Skeletal muscle satellite cell (primary cell): Measurements from ENCODE around the gene RMI2.

Experiments
- H3K27me3 ChIP-seq: 2 replicates; pipeline ENCODE4 v1.7.0; 2013; ENCODE audit warnings: low read length; ENCODE audit not compliant: control insufficient read depth, insufficient read depth
- H3K36me3 ChIP-seq: 2 replicates; pipeline ENCODE4 v1.7.0; 2013; ENCODE audit warnings: mild to moderate bottlenecking, control low read depth, low read length; ENCODE audit not compliant: insufficient read depth
- H3K4me1 ChIP-seq: 2 replicates; pipeline ENCODE4 v1.7.0; 2013; ENCODE audit warnings: low read length; ENCODE audit not compliant: control insufficient read depth, insufficient read depth
- H3K4me2 ChIP-seq: 2 replicates; pipeline ENCODE4 v1.7.0; 2013; ENCODE audit warnings: mild to moderate bottlenecking, low read length
- H3K4me3 ChIP-seq: 2 replicates; pipeline ENCODE4 v1.7.0; 2013; ENCODE audit warnings: low read length
- H3K9ac ChIP-seq: 2 replicates; pipeline ENCODE4 v1.7.0; 2013; ENCODE audit warnings: mild to moderate bottlenecking, low read depth, low read length, moderate library complexity
- H3K9me3 ChIP-seq: replicated peaks from 2 replicates; pipeline ENCODE4 v1.7.0; 2013; ENCODE audit warnings: mild to moderate bottlenecking, control low read depth, low read length

RMI2 gene

DNA sequence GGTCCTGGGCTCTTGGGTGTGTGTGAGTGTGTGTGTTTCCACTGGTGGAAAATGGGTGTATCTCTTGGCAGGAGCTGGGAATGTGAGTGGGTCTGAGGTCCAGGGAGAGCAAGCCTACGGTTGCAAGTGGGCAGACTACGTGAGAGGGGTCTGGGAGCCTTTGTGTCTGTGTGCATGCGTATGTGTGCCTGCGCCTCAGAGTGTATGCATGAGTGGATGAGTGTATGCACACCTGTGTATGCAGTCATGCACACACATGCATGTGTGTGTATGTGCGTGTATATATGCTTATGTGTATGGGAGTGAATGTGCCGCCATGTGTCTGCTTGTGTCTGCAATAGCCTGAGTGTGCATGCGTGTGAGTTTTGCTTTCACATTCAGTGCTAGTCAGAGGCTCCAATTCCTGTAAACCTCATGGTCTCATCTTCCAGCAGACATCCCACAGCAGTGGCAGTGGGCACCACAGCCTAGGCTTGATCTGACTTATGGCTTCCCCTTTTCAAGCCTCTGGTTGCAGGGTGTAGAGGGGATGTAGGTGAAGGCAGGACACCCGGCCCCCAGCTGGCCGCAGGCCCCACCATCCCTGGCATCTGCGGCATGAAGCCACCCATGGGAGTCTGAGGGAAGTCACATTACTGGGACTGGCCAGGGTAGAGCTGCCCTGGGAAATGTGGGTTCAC lies 19.7 kb upstream of the RMI2 start:
- Histone ChIP-seq H3K9me3 (no peaks in the 10 kb centered on the region), H3K36me3 (no peaks in the 10 kb centered on the region), H3K27me3 (no peaks in the 10 kb centered on the region), H3K4me3 (no peak overlapping the region), H3K4me1 (peaks cover 17% of the 10 kb centered on the region), H3K4me2 (no peak overlapping the region), H3K9ac (no peak overlapping the region)

- Histone ChIP-seq H3K36me3 (no peaks in the 10 kb centered on the region), H3K27me3 (no peaks in the 10 kb centered on the region), H3K4me3 (no peak overlapping the region), H3K9me3 (no peaks in the 10 kb centered on the region), H3K4me2 (no peak overlapping the region), H3K4me1 (peaks cover 17% of the 10 kb centered on the region), H3K9ac (no peak overlapping the region)
These were observed 19.0 kb upstream of the RMI2 start for GRCh38 chr16:11326084-11326736.

- Histone ChIP-seq H3K9me3 (no peaks in the 10 kb centered on the region), H3K4me3 (no peak overlapping the region), H3K4me2 (no peak overlapping the region), H3K27me3 (peaks cover 1% of the 10 kb centered on the region), H3K9ac (no peak overlapping the region), H3K36me3 (no peaks in the 10 kb centered on the region), H3K4me1 (peaks cover 17% of the 10 kb centered on the region)
These were observed 18.5 kb upstream of the RMI2 start for GRCh38 chr16:11326737-11327276.

DNA sequence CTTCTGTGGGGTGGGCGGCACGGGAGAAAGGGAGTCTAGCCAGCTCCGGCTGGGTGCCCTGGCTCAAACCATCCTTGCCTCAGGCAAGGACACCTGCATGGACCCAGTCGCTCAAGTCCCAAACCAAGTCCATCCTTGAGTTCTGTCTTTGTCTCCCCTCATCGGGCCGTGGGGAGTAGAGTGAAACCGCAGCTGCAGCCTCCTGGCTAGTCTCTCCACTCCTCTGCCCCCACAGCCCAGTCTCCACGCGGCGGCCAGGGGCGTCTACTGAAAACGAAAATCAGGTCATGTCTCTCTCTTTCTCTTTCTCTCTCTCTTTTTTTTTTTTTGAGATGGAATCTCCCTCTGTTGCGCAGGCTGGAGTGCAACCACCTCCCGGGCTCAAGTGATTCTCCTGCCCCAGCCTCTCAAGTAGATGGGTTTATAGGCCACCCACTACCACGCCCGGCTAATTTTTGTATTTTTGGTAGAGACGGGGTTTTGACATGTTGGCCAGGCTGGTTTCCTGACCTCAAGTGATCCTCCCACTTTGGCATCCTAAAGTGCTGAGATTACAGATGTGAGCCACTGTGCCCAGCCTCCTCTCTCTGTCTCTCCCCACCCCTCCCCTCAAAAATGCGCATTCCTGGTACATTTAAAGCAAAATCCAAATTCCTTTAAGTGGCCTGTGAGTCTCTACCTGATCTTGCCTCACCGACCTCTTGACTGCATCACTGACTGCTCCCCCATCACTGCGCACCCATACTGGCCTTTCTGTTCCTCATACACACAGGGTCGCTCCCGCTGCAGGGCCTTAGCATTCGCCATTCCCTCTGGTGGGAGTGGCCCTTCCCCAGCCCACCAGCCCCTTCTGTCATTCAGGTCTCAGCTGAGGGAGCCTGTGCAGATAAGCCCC lies 17.7 kb upstream of the RMI2 start:
- Histone ChIP-seq H3K9me3 (no peaks in the 10 kb centered on the region), H3K9ac (no peak overlapping the region), H3K4me2 (no peak overlapping the region), H3K4me1 (peaks cover 17% of the 10 kb centered on the region), H3K4me3 (no peak overlapping the region), H3K27me3 (peaks cover 4% of the 10 kb centered on the region), H3K36me3 (no peaks in the 10 kb centered on the region)

GRCh38 chr16:11328172-11329070 lies 16.8 kb upstream of the RMI2 start:
- H3K9ac ChIP-seq: peak overlapping the region; percentile 27
- peak overlapping the region; percentile 83 for H3K4me2 ChIP-seq
- peaks cover 12% of the 10 kb centered on the region for H3K27me3 ChIP-seq

DNA sequence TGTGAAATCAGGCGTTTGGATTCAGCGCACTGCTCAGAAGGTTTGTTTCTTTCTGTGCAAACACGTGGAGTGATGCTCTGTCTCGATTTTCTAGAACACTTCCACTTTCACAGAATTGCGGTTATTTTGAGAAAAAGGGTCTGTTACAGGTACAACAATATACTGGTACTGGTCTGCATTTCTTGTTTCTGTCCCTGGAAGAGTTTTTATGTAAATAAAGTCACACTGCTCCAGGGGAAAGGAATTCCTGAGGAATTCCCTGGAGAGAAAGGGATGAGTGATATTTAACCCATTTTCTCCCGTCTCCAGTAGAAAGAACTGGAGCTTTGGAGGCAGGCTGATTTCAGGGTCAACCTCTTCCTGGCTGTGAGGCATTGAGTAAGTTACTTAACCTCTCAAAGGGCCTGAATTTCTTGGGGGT lies 16.2 kb upstream of the RMI2 start:
- H3K4me3 ChIP-seq: peak overlapping the region; percentile 55
- H3K4me2 ChIP-seq: peak overlapping the region; percentile 83
- peaks cover 12% of the 10 kb centered on the region for H3K27me3 ChIP-seq
- H3K4me1 ChIP-seq: peaks cover 17% of the 10 kb centered on the region
- H3K9ac ChIP-seq: peak overlapping the region; percentile 27
- H3K9me3 ChIP-seq: no peaks in the 10 kb centered on the region
- no peaks in the 10 kb centered on the region for H3K36me3 ChIP-seq

More at GRCh38 chr16:11328172-11329070, 16.8 kb upstream of the RMI2 start:
- Histone ChIP-seq H3K4me3 (peak overlapping the region; percentile 55), H3K36me3 (no peaks in the 10 kb centered on the region), H3K4me1 (peaks cover 17% of the 10 kb centered on the region), H3K9me3 (no peaks in the 10 kb centered on the region)

DNA sequence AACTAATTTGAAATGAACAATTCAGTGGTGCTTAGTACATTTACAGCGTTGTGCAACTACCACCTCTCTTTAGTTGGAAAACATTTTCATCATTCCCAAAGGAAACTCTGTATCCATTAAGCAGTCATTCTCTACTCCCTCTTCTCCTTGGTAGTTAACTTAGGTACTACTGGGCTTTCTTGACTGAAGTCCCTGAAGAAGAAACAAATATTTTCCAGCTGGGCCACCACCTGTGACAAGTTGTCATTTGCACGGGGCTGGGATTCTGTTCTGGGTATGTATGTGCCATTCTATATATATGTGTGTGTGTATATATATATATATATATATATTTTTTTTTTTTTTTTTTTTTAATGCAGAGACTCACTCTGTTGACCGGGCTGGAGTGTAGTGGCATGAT lies 15.4 kb upstream of the RMI2 start:
- no peak overlapping the region for H3K4me3 ChIP-seq
- H3K27me3 ChIP-seq: peaks cover 12% of the 10 kb centered on the region
- no peaks in the 10 kb centered on the region for H3K9me3 ChIP-seq
- no peaks in the 10 kb centered on the region for H3K36me3 ChIP-seq
- H3K4me2 ChIP-seq: no peak overlapping the region
- H3K9ac ChIP-seq: no peak overlapping the region
- peaks cover 17% of the 10 kb centered on the region for H3K4me1 ChIP-seq

DNA sequence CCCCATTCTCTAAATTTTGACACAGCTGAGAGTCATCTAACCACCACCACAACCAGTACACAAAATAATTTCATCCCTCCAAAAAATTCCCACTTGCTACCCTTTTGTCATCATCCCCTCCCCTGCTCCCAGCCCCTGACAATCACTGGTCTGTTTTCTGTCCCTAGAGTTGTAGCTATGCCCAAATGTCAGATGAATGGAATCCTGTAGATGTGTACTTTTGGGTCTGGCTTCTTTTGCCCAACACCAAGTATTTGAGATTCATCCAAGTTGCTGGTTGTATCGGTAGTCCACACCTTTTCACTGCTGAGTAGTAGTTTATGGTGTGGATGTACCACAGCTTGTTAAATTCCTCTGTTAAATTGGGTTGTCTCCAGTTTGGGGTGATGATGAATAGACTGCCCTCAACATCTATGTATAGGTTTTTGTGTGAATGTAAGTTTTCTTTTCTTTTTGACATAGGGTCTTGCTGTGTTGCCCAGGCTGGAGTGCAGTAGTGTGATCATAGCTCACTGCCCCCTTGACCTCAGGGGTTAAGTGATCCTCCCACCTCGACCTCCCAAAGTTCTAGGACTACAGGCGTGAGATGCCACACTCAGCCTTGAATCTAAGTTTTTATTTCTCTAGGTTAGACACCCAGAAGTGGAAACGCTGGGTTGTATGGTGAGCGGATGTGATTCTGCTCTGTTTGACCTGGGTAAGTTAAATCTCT lies 14.6 kb upstream of the RMI2 start:
- Histone ChIP-seq H3K4me3 (no peak overlapping the region), H3K36me3 (no peaks in the 10 kb centered on the region), H3K27me3 (peaks cover 12% of the 10 kb centered on the region), H3K9ac (no peak overlapping the region), H3K4me1 (peaks cover 17% of the 10 kb centered on the region), H3K4me2 (no peak overlapping the region), H3K9me3 (no peaks in the 10 kb centered on the region)

DNA sequence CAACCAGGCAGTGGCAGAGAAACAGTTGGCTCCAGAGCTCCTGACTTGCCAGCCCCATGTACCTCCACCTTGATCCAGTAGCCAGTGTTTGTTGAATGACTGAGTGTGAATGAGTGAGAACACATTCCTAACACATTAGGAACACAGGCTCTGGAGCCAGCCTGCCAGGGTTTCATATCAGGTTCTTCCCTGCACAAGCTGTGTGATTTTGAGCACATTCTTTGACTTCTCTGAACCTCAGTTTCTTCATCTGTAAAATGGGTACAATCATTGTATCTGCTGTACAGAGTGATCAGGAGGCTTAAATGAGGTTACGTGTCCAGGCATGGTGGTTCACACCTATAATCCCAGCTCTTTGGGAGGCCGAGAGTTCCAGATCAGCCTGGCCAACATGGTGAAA lies 13.3 kb upstream of the RMI2 start:
- Histone ChIP-seq H3K4me1 (peaks cover 17% of the 10 kb centered on the region), H3K4me3 (no peak overlapping the region), H3K36me3 (no peaks in the 10 kb centered on the region), H3K9me3 (no peaks in the 10 kb centered on the region), H3K27me3 (peaks cover 12% of the 10 kb centered on the region), H3K9ac (no peak overlapping the region), H3K4me2 (no peak overlapping the region)

GRCh38 chr16:11333010-11333409 lies 12.2 kb upstream of the RMI2 start:
- no peak overlapping the region for H3K4me3 ChIP-seq
- H3K9ac ChIP-seq: no peak overlapping the region
- H3K4me1 ChIP-seq: peaks cover 13% of the 10 kb centered on the region
- H3K4me2 ChIP-seq: no peak overlapping the region
- peaks cover 12% of the 10 kb centered on the region for H3K27me3 ChIP-seq
- no peaks in the 10 kb centered on the region for H3K9me3 ChIP-seq
- no peaks in the 10 kb centered on the region for H3K36me3 ChIP-seq
